GM19099 (cell line): ENCODE results near the gene ITPR1.

ENCODE experiments used
- POLR2A ChIP-seq: IDR thresholded peaks from 3 replicates; pipeline ENCODE4 v1.6.1; 2011; ENCODE audit warnings: low read depth; ENCODE audit not compliant: insufficient read length; ENCODE audit errors: extremely low read depth

The ITPR1 gene

DNA sequence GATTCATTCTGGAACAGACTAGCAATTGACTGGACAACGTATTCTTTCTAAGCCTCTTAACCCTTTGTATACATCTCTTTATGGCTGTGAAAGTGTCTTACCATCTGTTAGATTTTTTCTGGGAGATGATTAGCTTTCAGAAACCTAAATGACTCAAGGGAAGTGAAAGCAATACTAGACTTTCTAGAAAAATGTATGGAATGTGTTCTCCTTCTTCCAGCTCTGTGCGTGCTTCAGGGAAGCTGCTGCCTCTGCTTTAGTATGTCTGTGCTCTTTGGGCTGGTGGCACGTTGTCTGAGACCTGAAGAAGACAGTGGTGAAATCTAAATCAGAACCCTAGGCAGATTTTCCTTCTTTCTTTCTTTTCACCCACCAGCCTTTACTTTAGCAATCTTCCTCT lies 89.5 kb downstream of the ITPR1 start:
- no peak for TF ChIP-seq POLR2A

DNA sequence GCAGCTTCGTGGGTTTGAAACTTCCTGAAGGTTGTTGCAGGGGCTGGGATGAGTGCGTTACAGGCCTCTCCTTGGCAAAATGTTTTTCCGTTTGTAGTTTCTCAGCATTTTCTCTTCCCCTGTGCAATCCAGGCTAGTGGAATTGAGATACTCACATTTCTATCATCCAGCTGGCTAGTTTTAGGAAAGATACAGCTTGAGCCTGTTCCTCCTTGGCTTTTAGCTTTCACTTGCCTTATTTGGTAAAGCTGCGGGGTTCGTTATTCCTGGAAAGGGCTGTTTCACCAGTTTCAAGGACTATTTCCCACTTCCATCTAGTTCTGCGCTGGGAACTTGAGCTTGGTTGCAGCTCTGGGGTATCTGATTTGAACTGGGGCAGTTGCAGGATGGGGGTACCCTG lies 90.3 kb downstream of the ITPR1 start:
- TF ChIP-seq POLR2A, result no peak

DNA sequence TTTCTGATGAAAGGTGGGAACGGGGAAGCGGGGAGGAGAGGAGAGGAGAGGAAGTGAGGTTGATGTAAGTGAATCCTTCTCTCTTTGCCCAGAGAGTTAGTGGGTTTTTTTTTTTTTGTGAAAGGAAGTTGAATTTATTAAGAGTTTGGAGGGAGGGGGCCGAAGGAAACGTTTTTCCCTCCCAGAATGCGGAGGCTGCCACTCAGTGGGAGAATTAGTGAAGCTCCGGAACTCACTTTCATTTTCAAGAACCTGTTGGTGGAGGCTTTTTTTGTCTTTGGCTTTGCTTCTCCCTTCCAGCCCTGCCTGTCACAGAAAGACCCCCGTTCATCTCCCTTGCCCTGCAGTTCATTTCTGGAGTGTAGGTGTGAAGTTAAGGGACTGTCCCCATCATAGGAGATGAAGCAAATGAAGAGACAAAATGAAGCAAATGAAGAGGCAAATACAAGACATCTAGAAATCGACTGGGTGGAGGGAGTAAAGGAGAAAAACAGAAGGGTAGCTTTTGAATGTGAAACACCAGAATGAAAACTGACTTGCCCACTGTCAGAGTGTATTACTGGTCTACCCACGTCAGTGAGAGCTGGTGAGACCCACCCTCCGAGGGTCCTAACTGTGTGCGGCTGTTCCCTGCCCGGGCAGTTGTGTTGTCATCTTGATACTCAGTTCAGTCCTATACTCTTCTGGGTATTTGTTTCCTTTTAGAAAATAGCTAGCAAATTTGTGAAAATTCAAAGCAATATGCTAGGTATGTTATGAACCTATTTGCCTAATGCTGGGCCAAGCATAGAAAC lies 91.5 kb downstream of the ITPR1 start:
- TF ChIP-seq POLR2A, result no peak

DNA sequence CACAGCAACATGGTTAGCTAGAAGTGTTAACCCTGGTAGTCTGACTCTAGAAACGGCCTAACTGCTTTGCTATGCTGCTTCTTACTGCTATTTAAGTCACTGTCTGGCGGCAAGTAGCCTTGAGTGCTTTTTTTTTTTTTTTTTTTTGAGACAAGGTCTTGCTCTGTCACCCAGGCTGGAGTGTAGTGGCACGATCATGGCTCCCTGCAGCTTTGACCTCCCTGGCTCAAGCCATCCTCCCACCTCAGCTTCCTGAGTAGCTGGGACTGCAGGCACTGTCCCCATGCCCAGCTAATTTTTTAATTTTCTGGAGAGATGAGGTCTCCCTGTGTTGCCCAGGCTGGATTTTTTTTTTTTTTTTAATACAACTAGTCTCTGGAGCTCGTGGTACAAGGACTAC lies 93.2 kb downstream of the ITPR1 start:
- TF ChIP-seq POLR2A, result no peak

DNA sequence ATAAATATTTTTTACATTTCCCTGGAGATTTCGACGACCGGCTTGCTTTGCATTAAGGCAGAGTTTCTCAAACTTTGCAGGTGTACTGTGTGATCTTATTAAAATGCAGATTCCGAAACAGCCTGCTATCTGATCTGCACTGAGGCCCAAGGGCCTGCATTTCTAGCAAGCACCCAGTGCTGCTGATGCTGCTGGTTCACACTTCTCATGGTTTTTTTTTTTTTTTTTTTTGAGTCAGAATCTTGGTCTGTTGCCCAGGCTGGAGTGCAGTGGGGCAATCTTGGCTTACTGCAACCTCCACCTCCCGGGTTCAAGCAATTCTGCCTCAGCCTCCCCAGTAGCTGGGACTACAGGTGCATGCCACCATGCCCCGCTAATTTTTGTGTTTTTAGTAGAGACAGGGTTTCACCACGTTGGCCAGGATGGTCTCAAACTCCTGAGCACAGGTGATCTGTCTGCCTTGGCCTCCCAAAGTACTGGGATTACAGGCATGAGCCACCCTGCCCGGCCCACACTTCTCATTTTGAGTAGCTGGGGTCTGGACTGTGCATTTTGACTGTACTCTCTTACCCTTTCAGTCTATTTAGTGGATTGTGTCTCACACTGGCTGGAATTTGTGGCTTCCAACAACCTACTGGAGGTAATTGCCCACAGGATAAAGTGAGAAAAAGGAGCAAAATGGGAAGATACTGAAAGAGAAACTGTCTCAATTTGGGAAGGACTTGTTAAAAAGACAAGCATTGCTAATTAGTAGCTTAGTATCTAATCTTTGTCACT lies 94.1 kb downstream of the ITPR1 start:
- TF ChIP-seq POLR2A, result no peak

DNA sequence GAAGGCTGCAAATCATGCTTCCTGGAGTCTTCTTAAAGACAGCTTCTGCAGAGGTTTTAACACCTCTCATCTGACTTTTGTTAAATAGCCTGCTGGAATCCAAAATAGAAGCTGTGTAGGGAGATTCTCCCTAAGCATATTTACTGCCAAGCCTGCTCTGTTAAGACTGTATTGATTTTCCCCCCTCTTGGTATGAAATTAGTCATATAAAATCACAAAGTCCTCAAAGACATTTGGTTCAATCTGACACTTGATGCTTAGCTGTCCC lies 94.6 kb downstream of the ITPR1 start:
- TF ChIP-seq POLR2A, result no peak

DNA sequence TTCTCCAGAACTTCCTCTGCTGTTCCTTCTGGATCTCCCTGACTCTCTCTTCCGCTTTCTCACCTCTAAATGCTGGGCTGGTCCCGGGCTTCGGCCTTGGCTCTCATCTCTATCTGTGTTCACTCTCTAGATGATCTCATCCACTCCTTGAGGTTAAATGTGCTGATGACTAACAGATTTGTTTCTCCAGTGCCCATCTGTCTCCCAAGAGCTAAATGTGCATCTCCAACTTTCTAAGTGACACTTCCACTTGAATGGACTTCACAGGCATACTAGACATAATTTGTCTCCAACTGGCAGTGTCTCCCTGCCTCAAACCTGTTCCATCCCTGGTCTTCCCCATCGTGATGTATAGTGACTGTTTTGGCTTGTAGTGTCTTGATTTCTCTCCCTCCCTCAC lies 95.3 kb downstream of the ITPR1 start:
- TF ChIP-seq POLR2A, result no peak

DNA sequence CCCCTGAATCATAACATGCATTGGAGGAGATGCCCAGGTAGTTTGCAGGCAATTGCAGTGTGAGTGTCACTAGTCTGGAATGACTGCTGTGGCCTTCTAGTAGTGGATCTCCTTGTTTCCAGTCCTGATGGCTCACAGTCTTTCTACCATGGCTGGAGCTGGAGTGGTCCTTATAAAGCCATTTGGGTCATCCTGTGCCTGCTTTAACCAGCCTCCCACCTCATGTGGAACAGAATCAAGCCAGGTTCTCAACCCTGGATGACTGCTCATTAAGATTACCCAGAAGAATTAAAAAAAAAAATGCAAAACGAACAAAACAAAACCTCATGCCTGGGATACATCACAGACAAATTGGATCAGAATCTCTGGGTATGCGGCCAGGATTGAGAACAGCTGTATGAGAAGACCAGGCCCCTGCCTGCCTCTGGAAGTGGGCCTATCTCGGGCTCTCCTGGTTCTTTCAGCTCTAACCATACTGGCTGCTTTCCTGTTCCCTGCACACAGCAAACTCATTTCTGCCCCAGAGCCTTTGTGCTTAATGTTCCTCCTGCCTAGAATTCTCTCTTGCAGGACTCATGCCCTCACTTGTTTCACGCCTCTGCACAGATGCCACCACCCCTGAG lies 96.4 kb downstream of the ITPR1 start:
- no peak for TF ChIP-seq POLR2A

DNA sequence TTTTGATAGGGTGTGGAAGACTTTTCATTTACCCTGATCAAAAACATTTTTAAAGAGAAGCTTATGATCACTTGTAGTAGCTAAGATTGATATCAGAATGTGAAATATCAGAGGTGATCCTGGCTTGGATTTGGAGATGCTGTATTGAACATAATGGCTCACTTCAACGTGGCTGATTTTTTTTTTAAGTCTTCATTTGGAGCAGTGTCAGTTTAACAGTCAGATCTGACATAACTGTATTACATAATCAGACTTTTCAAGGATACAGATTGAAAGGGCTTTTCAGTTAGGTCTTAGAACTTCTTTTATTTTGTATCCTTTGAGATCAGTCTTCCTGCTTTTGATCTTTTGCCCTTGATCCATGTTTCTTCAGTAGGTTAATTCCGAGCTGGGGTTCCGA lies 98.5 kb downstream of the ITPR1 start:
- no peak for TF ChIP-seq POLR2A

DNA sequence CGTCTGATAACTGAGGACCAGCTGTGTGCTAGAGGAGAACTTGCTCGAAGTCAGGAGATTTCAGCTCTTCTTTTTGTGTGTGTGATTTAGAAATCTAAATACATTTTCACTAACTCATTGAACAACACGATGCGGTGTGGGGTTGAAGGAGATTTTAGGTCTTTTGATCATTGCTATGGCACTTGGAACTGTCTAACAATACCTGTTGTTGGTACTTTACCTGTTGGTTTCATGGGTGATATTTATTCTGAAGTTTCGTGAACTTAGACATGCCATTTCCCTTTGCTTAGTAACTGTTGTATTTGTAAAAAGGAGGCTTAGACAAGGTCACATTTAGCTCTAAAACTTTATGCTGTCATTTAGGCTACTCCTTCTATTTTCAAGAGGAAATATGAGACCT lies 99.9 kb downstream of the ITPR1 start:
- no peak for TF ChIP-seq POLR2A

DNA sequence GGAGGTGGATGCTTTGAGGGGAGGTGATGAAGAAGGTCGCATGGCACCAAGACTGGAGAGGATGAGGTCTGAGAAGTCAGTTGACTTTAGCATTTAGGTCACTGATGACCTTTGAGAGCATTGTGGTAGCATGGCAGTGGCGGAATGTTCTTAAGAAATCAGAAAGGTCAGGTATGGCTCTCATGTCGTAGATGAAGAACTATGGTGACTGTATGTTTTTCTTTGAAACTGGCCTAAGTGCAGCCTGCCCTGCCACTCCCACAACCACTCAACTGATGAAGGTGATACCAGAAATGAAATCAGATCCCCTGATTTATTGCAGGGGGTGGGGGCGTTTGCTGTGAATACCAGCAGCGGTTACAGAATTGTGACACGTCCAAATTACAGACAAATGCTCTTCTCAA lies 102.6 kb downstream of the ITPR1 start:
- TF ChIP-seq POLR2A, result no peak

DNA sequence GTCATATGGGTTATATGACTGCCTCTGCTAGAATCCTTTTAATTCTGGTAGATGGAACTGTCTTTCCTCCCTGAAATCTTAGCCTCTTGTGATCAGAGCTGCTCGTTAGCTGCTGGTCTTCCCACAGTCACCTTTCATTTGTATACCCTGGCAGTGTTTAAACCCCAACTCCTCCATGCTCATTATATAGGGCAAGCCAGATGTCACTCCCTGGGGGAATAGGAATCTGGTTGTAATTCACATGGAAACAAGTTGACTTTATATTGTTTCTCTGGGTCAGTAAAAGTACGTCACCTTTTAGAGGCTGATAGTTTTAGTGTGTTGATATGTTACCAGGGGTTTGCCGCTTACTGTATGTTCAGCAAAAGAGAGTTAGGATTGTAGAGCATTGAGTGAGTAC lies 103.5 kb downstream of the ITPR1 start:
- no peak for TF ChIP-seq POLR2A

DNA sequence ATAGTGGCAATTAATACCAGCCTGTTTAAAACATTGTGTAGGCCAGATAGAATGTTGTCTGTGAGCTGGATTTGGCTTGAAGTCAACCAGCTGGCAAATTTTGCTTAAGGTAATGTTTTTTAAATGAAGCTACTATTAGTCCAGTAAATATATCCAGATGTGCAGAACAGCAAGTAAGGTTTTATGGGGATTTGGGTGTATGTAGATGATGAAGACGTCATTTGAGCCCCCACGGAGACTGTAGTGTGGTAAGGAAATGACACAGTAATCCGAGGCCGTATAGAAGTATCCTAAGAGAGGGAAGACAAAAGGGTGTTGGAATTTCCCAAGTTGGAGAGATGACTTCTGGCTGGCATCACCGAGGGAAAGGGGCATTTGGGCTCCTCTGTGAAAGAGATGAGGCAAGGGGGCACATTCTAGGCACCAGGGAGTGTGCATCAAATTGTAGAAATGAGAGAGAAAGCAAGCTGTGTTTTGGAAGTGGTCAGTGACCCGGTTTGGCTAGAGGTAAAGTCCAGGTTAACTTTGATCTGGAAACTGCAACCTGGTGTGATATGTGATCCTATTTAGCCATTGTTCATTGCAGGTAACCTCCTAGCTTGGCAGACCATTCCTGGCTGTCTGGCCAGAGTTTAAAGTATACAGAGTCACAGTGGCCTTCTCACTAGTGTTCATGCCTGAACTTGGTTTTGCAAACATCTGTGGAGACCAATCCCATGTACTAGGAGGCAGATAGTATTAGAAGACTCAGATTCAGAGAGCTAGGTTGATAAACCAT lies 104.2 kb downstream of the ITPR1 start:
- TF ChIP-seq POLR2A, result no peak

DNA sequence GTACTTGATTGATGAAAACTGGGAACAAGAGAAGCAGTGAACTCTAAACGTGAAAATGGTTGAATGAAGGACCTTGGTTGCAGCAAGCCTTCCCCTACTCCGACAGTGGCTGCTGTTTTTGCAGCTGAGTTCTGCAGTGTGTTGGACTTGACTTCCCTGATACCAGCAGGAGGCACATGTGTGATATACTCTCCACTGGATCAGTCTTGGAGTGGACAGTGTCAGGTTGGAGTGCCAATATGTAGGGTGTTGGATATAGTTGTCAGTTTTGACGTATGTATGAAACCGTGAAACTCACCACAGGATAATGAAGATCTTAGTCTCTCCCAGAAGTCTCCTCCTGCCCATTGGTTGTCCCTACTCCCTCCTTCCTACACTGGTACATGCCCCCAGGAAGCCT lies 106.5 kb downstream of the ITPR1 start:
- no peak for TF ChIP-seq POLR2A

DNA sequence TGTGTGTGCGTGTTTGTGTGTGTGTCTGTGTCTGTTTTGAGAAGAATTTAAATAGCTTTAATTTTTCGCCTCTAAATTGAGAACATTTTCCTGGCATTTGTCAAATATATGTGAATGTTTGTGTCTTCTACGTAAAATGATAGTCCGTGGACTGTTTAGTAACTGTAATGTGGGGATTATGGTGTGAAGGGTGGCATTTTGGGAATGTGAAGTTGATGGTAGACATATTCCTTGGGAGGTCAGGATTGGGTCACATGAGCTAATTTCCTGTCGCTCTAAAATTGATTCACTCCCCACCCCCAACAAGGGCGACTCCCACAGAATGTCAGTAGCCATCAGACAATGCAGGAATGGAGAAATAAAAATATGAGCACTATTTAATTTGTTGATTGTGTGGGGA lies 107.3 kb downstream of the ITPR1 start:
- TF ChIP-seq POLR2A, result no peak
